Activated CD8-positive, alpha-beta T cell treated with anti-CD3 and anti-CD28 coated beads for 36 hours (primary cell): Measurements from ENCODE around the gene SRC. TPM values are rescaled to one million over a fixed set of nuclear protein-coding genes. Genes with fewer than 3 reads are reported as not detected.

Experiments used
- ATAC-seq: fragments of 200-7000 bp; cut with Tn5 transposase; one replicate; pipeline ENCODE4 v1.10.0; 2021; ENCODE audit warnings: mild to moderate bottlenecking, moderate library complexity
- CTCF ChIA-PET: fragments of 350-600 bp; sonication (Branson Sonifier 250); formaldehyde crosslinking; loops from one replicate; lab custom pipeline; 2021; ENCODE audit warnings: antibody characterized with exemption; lab: Charles Lee
- POLR2A ChIA-PET: fragments of 350-600 bp; sonication (Branson Sonifier 250); formaldehyde crosslinking; loops from one replicate; lab custom pipeline; 2021; ENCODE audit warnings: antibody characterized with exemption; lab: Charles Lee
- DNase-seq: peaks from one replicate; pipeline ENCODE4 v3.0.0-alpha.2; 2020
- H3K27ac Mint-ChIP-seq: one replicate; pipeline ENCODE4 v1.8.0; 2021; ENCODE audit warnings: mild to moderate bottlenecking, mixed read lengths
- H3K27me3 Mint-ChIP-seq: one replicate; pipeline ENCODE4 v1.8.0; 2021; ENCODE audit warnings: mixed read lengths
- H3K36me3 Mint-ChIP-seq: one replicate; pipeline ENCODE4 v1.8.0; 2021; ENCODE audit warnings: low read depth, mixed read lengths
- H3K4me1 Mint-ChIP-seq: one replicate; pipeline ENCODE4 v1.8.0; 2021; ENCODE audit warnings: low read depth, mixed read lengths
- H3K4me3 Mint-ChIP-seq: one replicate; pipeline ENCODE4 v1.8.0; 2021; ENCODE audit warnings: mild to moderate bottlenecking, moderate library complexity, mixed read lengths
- H3K9me3 Mint-ChIP-seq: one replicate; pipeline ENCODE4 v1.8.0; 2021; ENCODE audit warnings: mixed read lengths
- intact Hi-C: fragments of 100-400 bp; cut with micrococcal nuclease; formaldehyde crosslinking; loops from one replicate; pipeline ENCODE4 v1.10.0; 2022
- total RNA-seq, 2 experiments: library from RNA; stranded (reverse); gene quantifications; one replicate each; pipeline ENCODE4 v1.2.3, GENCODE V29; 2021
- TF ChIP-seq, protein P1 (sequence below): fragments of 200-600 bp; IDR thresholded peaks from one replicate; pipeline ENCODE4 v1.8.0; 2022; ENCODE audit warnings: antibody characterized with exemption, mild to moderate bottlenecking

The SRC gene
- total RNA-seq, 2 experiments from 2014 or later: 0.88 to 2.4 TPM

DNA sequence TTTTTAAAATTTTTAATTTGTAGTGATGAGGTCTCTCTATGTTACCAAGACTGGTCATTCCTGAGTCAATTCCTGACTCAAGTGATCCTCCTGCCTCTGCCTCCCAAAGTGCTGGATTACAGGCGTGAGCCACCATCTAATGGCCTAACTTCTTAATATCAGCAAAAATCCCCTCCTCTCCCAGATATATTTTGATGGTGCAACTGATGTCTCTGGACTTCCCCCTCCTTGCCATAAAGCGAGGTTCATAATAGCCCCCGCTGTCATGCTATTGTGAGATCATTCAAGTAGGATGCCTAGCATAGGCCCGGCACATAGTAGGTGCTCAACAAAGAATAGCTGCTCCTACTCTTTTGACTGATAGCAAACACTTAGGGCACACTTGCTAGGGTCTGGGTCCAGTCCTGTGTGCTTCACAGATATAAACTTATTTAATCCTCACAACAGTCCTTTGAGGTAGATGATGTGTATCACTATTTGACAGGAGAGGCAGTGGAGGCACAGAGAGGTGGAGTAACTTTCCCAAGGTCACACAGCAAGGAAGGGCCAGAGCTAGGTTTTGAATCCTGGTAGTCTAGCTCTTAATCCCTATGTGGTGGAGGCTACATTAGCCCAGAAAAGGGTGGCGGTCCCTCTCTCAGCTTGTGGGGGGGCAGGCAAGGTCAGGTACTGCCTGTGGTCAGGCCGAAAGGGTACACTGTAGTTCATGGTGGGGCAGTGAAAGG, 14.6 kb downstream of the SRC start:
- Mint-ChIP-seq H3K27me3 (no peaks in the 10 kb centered on the region), H3K4me1 (no peaks in the 10 kb centered on the region), H3K27ac (no peak overlapping the region), H3K36me3 (no peaks in the 10 kb centered on the region), H3K9me3 (no peaks in the 10 kb centered on the region), H3K4me3 (no peak overlapping the region)
- intact Hi-C loops: no loop called here
- ATAC-seq (no peak), DNase-seq (no peak)
- ChIA-PET CTCF (no interaction called here), POLR2A (no interaction called here)
- TF ChIP-seq, protein P1, sequence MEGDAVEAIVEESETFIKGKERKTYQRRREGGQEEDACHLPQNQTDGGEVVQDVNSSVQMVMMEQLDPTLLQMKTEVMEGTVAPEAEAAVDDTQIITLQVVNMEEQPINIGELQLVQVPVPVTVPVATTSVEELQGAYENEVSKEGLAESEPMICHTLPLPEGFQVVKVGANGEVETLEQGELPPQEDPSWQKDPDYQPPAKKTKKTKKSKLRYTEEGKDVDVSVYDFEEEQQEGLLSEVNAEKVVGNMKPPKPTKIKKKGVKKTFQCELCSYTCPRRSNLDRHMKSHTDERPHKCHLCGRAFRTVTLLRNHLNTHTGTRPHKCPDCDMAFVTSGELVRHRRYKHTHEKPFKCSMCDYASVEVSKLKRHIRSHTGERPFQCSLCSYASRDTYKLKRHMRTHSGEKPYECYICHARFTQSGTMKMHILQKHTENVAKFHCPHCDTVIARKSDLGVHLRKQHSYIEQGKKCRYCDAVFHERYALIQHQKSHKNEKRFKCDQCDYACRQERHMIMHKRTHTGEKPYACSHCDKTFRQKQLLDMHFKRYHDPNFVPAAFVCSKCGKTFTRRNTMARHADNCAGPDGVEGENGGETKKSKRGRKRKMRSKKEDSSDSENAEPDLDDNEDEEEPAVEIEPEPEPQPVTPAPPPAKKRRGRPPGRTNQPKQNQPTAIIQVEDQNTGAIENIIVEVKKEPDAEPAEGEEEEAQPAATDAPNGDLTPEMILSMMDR: no peak

DNA sequence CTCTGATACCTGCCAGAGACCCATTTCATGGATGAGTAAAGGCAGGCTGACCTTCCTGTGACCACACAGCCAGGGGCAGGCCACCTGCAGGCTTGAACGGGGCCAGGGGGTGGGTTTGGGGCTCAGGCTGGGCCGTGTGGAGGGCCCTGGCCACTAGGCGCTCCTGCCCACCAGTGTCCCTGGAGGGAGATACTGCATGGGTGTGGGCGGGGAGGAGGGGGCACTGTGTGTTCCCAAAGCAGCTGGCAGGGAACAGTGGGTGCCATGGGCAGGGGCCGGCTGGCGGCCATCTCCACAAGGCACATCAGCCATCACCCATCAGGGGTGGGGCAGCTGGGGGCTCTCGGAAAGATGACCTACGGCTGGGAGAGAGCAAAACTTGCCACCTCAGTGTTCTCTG, 15.4 kb downstream of the SRC start:
- Mint-ChIP-seq H3K4me1 (no peaks in the 10 kb centered on the region), H3K27ac (no peak overlapping the region), H3K36me3 (peaks cover 2% of the 10 kb centered on the region), H3K9me3 (no peaks in the 10 kb centered on the region), H3K27me3 (no peaks in the 10 kb centered on the region), H3K4me3 (no peak overlapping the region)
- TF ChIP-seq, protein P1: no peak
- intact Hi-C loops: no loop called here
- POLR2A ChIA-PET: no interaction called here
- CTCF ChIA-PET: no interaction called here
- no peak for DNase-seq
- ATAC-seq: no peak

DNA sequence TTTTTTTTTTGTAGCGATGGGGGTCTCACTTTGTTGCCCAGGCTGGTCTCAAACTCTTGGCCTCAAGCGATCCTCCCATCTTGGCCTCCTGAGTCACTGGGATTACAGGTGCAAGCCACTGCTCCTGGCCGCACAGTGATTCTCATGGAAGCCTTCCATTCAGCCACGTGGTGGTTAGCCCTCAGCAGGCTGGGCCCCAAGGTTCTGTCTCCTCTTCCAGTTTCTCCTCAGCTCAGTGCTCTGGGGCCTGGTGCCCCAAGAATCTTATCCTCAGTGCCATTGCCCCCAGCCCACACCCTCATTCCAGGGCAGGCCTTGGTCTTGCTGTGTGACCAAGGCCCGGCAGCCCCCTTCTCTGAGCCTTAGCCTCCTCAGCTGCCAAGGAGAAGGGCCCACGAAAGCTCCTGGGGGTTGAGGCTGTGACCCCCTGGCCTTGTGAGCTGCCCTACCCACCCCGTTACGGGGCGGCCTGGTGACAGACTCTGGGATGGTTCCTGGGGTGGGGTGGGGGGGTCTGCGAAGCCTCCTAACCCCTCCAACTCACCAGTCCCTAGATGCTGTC, 16.4 kb downstream of the SRC start:
- intact Hi-C loops: no loop called here
- POLR2A ChIA-PET: no interaction called here
- H3K9me3 Mint-ChIP-seq: no peaks in the 10 kb centered on the region
- H3K4me3 Mint-ChIP-seq: no peak overlapping the region
- H3K27ac Mint-ChIP-seq: no peak overlapping the region
- no peak for DNase-seq
- no peak for ATAC-seq
- TF ChIP-seq, protein P1: no peak
- no peaks in the 10 kb centered on the region for H3K27me3 Mint-ChIP-seq
- CTCF ChIA-PET: no interaction called here
- no peaks in the 10 kb centered on the region for H3K4me1 Mint-ChIP-seq
- H3K36me3 Mint-ChIP-seq: peaks cover 2% of the 10 kb centered on the region

DNA sequence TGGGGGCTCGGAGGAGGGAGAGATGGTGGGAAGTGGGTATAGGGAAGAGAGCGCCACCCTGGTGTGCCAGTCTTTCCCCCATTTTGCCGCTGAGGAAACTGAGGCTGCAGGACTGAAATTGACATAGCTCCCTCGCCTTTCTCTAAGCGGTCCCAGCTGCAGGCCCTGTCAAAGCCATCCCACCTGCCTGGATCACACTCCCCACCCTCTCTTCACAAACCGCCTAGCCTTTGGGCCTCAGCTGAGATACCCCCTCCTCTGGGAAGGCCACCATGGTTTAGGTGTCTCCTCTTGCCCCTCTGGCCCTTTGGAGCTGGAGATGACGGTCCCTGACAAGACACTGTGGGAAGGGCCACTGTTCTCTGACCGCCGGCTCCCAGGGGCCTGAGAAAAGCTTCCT, 16.9 kb downstream of the SRC start:
- intact Hi-C loops: no loop called here
- no peaks in the 10 kb centered on the region for H3K9me3 Mint-ChIP-seq
- TF ChIP-seq, protein P1: no peak
- POLR2A ChIA-PET: no interaction called here
- no peaks in the 10 kb centered on the region for H3K27me3 Mint-ChIP-seq
- DNase-seq (no peak), ATAC-seq (no peak)
- H3K4me3 Mint-ChIP-seq: no peak overlapping the region
- H3K36me3 Mint-ChIP-seq: peaks cover 2% of the 10 kb centered on the region
- H3K4me1 Mint-ChIP-seq: no peaks in the 10 kb centered on the region
- CTCF ChIA-PET: no interaction called here
- no peak overlapping the region for H3K27ac Mint-ChIP-seq

DNA sequence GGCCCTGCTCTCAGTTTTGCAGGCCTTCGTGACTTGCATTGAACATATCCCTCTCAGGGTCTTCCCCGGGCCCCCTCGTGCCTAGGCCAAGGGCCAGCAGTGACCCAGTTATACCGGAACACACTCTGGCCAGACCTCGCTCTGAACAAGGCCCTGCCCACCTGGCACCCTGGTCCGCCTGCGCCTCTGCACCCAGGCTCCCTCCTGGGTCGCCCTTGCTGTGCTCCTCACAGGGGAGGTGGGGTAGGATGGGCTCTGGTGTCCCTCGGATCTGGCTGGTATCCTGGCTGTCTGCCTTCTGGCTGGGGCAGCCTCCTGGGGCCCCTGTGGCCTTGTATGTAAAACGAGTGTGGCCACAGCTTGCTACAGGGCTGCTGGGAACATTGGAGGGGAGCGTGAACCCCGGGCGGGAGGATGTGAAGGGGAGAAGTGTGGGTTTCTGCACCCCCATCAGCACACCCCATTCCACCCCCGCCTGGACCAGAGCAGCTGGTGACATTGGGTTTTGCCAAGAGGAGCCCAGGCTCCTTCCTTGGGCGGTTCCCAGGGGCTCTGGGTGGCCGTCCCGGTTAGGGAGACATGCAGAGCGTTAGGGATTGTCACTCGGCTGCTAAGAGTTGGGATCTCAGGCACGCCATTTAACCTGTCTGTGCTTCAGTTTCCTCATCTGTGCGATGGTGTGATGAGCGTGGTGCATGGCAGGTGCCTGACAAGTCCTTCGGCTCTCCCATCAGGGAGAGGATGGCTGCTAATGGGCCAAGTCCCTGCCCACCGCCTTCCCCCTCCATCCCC, 17.5 kb downstream of the SRC start:
- CTCF ChIA-PET: interaction anchor here (1.4 kb wide), 1 partner anchor 8 kb away, joined by 4 read pairs; no protein-coding TSS in a partner anchor

More for the DNA sequence above, 17.5 kb downstream of the SRC start:
- ATAC-seq: no peak
- TF ChIP-seq, protein P1: no peak
- POLR2A ChIA-PET: no interaction called here
- no peak for DNase-seq
- Mint-ChIP-seq H3K36me3 (peaks cover 2% of the 10 kb centered on the region), H3K9me3 (no peaks in the 10 kb centered on the region), H3K27me3 (no peaks in the 10 kb centered on the region), H3K27ac (no peak overlapping the region), H3K4me1 (no peaks in the 10 kb centered on the region), H3K4me3 (no peak overlapping the region)
- intact Hi-C loops: no loop called here
